Measurements from ENCODE around the gene PNPLA8.
A peak's percentile ranks its signal among the peaks of the same experiment; 100 is the strongest.

The PNPLA8 gene

GRCh38 chr7:108499566-108499965 lies 26.4 kb downstream of the PNPLA8 start:
- H3K27ac ChIP-seq (ENCODE audit: extremely low read depth, low read depth, low read length) = no peak overlapping the region
- ChIA-PET CTCF (no interaction called here), POLR2A (no interaction called here)

GRCh38 chr7:108498481-108498880 lies 27.5 kb downstream of the PNPLA8 start:
- ChIA-PET CTCF (interaction anchor here (0.6 to 2.9 kb wide), 6 partner anchors 28 to 622 kb away, joined by 3 to 19 read pairs (median 3); no protein-coding TSS in a partner anchor), POLR2A (no interaction called here)
- TF ChIP-seq RBAK (tag by site-specific recombination; IDR thresholded peaks at IDR 0.05) (no peak), KLF10 (tag by site-specific recombination; IDR thresholded peaks at IDR 0.05) (no peak), ZNF112 (tag by site-specific recombination; IDR thresholded peaks at IDR 0.05) (no peak), GLIS1 (tag by site-specific recombination; IDR thresholded peaks at IDR 0.05) (no peak), ZNF830 (tag by site-specific recombination; IDR thresholded peaks at IDR 0.05; ENCODE audit: low read depth) (no peak), ZFP41 (tag by site-specific recombination; IDR thresholded peaks at IDR 0.05; ENCODE audit: borderline replicate concordance) (no peak), KLF8 (tag by site-specific recombination; IDR thresholded peaks at IDR 0.05) (no peak), ZNF837 (tag by site-specific recombination; IDR thresholded peaks at IDR 0.05) (no peak), ZNF704 (tag by site-specific recombination; IDR thresholded peaks at IDR 0.05) (no peak)
- H3K4me3 ChIP-seq (ENCODE audit: low read depth, low read length) = no peak overlapping the region
- H3K36me3 ChIP-seq (ENCODE audit: control insufficient read depth in 2 of 2, insufficient read depth in 1 of 2, low read length in 2 of 2) = peaks cover 10 to 16% of the 10 kb centered on the region in 2 experiments; a peak in 2 of 3 replicates
- no peaks in the 10 kb centered on the region for H3K4me1 ChIP-seq (ENCODE audit: control insufficient read depth, insufficient read depth, low read length)
- H3K9me3 ChIP-seq (ENCODE audit: control insufficient read depth, insufficient read depth, low read depth, low read length) = no peaks in the 10 kb centered on the region
- no peak overlapping the region for H3K27ac ChIP-seq (ENCODE audit: extremely low read depth, low read depth, low read length)

More at GRCh38 chr7:108499566-108499965, 26.4 kb downstream of the PNPLA8 start:
- Histone ChIP-seq H3K4me3 (ENCODE audit: low read depth, low read length) (no peak overlapping the region), H3K4me1 (ENCODE audit: control insufficient read depth, insufficient read depth, low read length) (no peaks in the 10 kb centered on the region), H3K36me3 (ENCODE audit: control insufficient read depth in 2 of 2, insufficient read depth in 1 of 2, low read length in 2 of 2) (peaks cover 10 to 12% of the 10 kb centered on the region in 2 experiments; a peak in 2 of 3 replicates), H3K9me3 (ENCODE audit: control insufficient read depth, insufficient read depth, low read depth, low read length) (no peaks in the 10 kb centered on the region)
- no peak for TF ChIP-seq ZNF274 (IDR thresholded peaks at IDR 0.05; ENCODE audit: low read length)
- no peak for TF ChIP-seq ZNF274 (tag by site-specific recombination; IDR thresholded peaks at IDR 0.05; ENCODE audit: borderline replicate concordance)
- no peak for TF ChIP-seq ZEB2 (tag by site-specific recombination; IDR thresholded peaks at IDR 0.05)
- TF ChIP-seq YY2 (tag by site-specific recombination; IDR thresholded peaks at IDR 0.05) = no peak
- TF ChIP-seq ZNF585B (tag by site-specific recombination; IDR thresholded peaks at IDR 0.05) = no peak
- TF ChIP-seq ZNF37A (tag by site-specific recombination; IDR thresholded peaks at IDR 0.05) = no peak
- TF ChIP-seq ZBTB48 (tag by site-specific recombination; IDR thresholded peaks at IDR 0.05) = no peak

GRCh38 chr7:108497082-108497725 lies 28.7 kb downstream of the PNPLA8 start:
- H3K36me3 ChIP-seq (ENCODE audit: control insufficient read depth in 2 of 2, insufficient read depth in 1 of 2, low read length in 2 of 2) = peaks cover 8 to 16% of the 10 kb centered on the region in 2 experiments; a peak in 2 of 3 replicates
- H3K4me3 ChIP-seq (ENCODE audit: low read depth, low read length) = no peak overlapping the region
- H3K9me3 ChIP-seq (ENCODE audit: control insufficient read depth, insufficient read depth, low read depth, low read length) = no peaks in the 10 kb centered on the region
- TF ChIP-seq CTCF (tag by site-specific recombination; IDR thresholded peaks at IDR 0.05) (peak; percentile 42; the same call in 1 of the 2 replicates), ZNF596 (tag by site-specific recombination; IDR thresholded peaks at IDR 0.05) (no peak), OSR2 (tag by site-specific recombination; IDR thresholded peaks at IDR 0.05) (no peak), ZNF324 (tag by site-specific recombination; IDR thresholded peaks at IDR 0.05) (no peak), ZNF654 (tag by site-specific recombination; IDR thresholded peaks at IDR 0.05; ENCODE audit: low read depth) (peak; percentile 81), ZSCAN30 (tag by site-specific recombination; IDR thresholded peaks at IDR 0.05) (peak; percentile 26; the same call in 1 of the 2 replicates), ZNF585B (tag by site-specific recombination; IDR thresholded peaks at IDR 0.05) (no peak), PRDM2 (tag by site-specific recombination; IDR thresholded peaks at IDR 0.05; ENCODE audit: borderline replicate concordance) (no peak)
- ChIA-PET CTCF (interaction anchor here (0.5 to 2.9 kb wide), 48 partner anchors 8 to 1274 kb away, joined by 3 to 19 read pairs (median 4); partner anchors contain the start of gene LAMB4), POLR2A (no interaction called here)
- H3K4me1 ChIP-seq (ENCODE audit: control insufficient read depth, insufficient read depth, low read length) = no peaks in the 10 kb centered on the region
- no peak overlapping the region for H3K27ac ChIP-seq (ENCODE audit: extremely low read depth, low read depth, low read length)

Data from HEK293 (cell line).